Muscle layer of colon (tissue), 2 donors: ENCODE results near the gene FSTL4.

Experiments used
- H3K27ac ChIP-seq: one replicate; pipeline ENCODE4 v1.7.0; 2013; ENCODE audit warnings: low read depth, mild to moderate bottlenecking, low read length, moderate library complexity
- H3K27me3 ChIP-seq, 2 donors: one replicate each; pipeline ENCODE4 v1.7.0; 2013; ENCODE audit warnings: low read length in 2 of 2, mild to moderate bottlenecking in 2 of 2; ENCODE audit not compliant: insufficient read depth in 2 of 2, control insufficient read depth in 1 of 2
- H3K36me3 ChIP-seq: one replicate; pipeline ENCODE4 v1.7.0; 2013; ENCODE audit warnings: mild to moderate bottlenecking, low read length; ENCODE audit not compliant: insufficient read depth
- H3K4me1 ChIP-seq: one replicate; pipeline ENCODE4 v1.7.0; 2013; ENCODE audit warnings: mild to moderate bottlenecking, low read length; ENCODE audit not compliant: insufficient read depth
- H3K4me3 ChIP-seq, 2 donors: one replicate each; pipeline ENCODE4 v1.7.0; 2013; ENCODE audit warnings: low read length in 2 of 2, low read depth in 1 of 2, mild to moderate bottlenecking in 1 of 2, moderate library complexity in 1 of 2
- H3K9ac ChIP-seq: one replicate; pipeline ENCODE4 v1.7.0; 2013; ENCODE audit warnings: low read length
- H3K9me3 ChIP-seq: one replicate; pipeline ENCODE4 v1.7.0; 2013; ENCODE audit warnings: mild to moderate bottlenecking, low read length
- donor health status: abdominal sarcoma.
- donor health status: Adenocarcinoma of cecum.

Gene FSTL4

GRCh38 chr5:133431326-133431865 is 180.9 kb downstream of the FSTL4 start:
- Histone ChIP-seq H3K9me3 (no peaks in the 10 kb centered on the region), H3K27me3 (no peaks in the 10 kb centered on the region), H3K36me3 (no peaks in the 10 kb centered on the region)

GRCh38 chr5:133430095-133430494 is 182.2 kb downstream of the FSTL4 start:
- H3K4me3 ChIP-seq = no peak overlapping the region
- no peak overlapping the region for H3K27ac ChIP-seq
- H3K9me3 ChIP-seq = no peaks in the 10 kb centered on the region
- H3K27me3 ChIP-seq = no peaks in the 10 kb centered on the region
- H3K9ac ChIP-seq = no peak overlapping the region
- H3K4me1 ChIP-seq = no peaks in the 10 kb centered on the region
- no peaks in the 10 kb centered on the region for H3K36me3 ChIP-seq

More at GRCh38 chr5:133431326-133431865, 180.9 kb downstream of the FSTL4 start:
- H3K27ac ChIP-seq = no peak overlapping the region
- H3K4me1 ChIP-seq = no peaks in the 10 kb centered on the region
- H3K9ac ChIP-seq = no peak overlapping the region
- H3K4me3 ChIP-seq = no peak overlapping the region

DNA sequence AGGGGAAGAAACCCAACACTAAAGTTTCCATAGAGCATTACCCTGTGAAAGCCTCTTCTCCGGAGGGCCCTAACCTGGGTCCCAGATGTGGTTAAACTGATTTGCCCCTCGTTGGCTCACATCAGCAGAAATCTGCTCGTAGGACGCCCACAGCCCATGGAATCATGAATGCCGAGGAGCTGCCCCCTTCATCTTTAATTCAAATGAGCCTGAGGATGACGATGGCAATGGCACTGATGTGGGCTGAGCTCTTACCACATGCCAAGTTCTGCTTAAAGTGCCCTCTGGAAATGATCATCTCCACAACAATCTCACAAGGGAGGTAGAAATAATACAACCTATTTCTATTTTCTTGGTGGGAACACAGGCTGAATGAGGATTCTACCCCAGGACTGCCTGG is 183.3 kb downstream of the FSTL4 start:
- Histone ChIP-seq H3K4me3 (no peak overlapping the region), H3K9me3 (no peaks in the 10 kb centered on the region), H3K36me3 (no peaks in the 10 kb centered on the region), H3K4me1 (no peaks in the 10 kb centered on the region), H3K27ac (no peak overlapping the region), H3K27me3 (no peaks in the 10 kb centered on the region), H3K9ac (no peak overlapping the region)

DNA sequence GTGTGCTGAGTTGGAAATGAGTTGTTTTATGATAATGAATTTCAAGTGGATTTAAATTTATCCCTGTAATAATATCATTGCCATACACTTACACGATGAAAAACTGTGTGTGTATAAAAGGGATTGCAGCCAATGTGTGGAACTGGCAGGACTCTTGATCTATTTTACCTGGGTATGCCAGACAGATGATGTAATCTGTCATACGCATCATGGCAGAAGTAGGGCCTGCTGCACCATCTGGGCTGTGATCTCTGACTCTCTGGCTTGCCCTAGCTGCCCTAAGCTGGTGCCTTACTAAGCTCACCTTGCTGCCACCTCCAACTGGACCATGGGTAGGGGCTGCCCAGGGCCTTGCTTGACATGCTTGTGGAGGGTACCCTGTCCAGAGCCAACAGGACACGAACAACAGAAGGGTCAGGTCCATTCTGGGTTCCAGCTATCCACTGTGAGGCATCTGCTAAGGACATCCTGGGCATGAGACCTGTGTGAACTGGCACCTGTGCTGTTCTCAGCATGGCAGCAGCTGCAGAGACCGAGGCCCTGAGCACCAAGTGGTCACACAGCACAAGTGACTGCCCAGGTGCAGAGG is 184.2 kb downstream of the FSTL4 start:
- Histone ChIP-seq H3K4me1 (no peaks in the 10 kb centered on the region), H3K9ac (no peak overlapping the region), H3K27ac (no peak overlapping the region), H3K4me3 (no peak overlapping the region), H3K27me3 (no peaks in the 10 kb centered on the region), H3K36me3 (no peaks in the 10 kb centered on the region), H3K9me3 (no peaks in the 10 kb centered on the region)

GRCh38 chr5:133427121-133427777 is 185.1 kb downstream of the FSTL4 start:
- H3K27ac ChIP-seq = no peak overlapping the region
- H3K4me3 ChIP-seq = no peak overlapping the region
- no peaks in the 10 kb centered on the region for H3K36me3 ChIP-seq
- H3K4me1 ChIP-seq = no peaks in the 10 kb centered on the region
- H3K9me3 ChIP-seq = no peaks in the 10 kb centered on the region
- H3K9ac ChIP-seq = no peak overlapping the region
- no peaks in the 10 kb centered on the region for H3K27me3 ChIP-seq

DNA sequence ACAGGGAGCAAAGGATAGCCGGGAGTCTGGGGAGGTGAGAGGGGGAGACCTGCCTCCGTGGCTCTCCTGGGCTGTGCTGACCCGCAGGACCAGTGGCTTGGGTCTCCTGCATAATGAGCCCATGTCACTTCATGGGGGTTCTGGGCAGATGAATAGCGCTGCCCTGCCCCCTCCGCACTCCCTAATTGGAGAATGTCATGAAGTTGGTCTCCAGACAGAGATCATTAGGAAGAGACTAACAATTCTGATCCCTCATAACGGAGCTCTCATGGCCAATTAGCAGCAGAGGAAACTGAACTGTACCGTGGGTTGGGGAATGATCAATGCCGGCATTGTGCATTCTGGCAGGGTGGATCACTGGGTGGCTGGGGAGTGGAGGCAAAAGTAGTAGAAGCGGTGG is 186.1 kb downstream of the FSTL4 start:
- no peak overlapping the region for H3K4me3 ChIP-seq
- no peaks in the 10 kb centered on the region for H3K36me3 ChIP-seq
- no peak overlapping the region for H3K9ac ChIP-seq
- no peak overlapping the region for H3K27ac ChIP-seq
- no peaks in the 10 kb centered on the region for H3K4me1 ChIP-seq
- no peaks in the 10 kb centered on the region for H3K27me3 ChIP-seq
- H3K9me3 ChIP-seq = no peaks in the 10 kb centered on the region

- Histone ChIP-seq H3K4me1 (no peaks in the 10 kb centered on the region), H3K9ac (no peak overlapping the region)
Measured at GRCh38 chr5:133425764-133426163, 186.6 kb downstream of the FSTL4 start.

DNA sequence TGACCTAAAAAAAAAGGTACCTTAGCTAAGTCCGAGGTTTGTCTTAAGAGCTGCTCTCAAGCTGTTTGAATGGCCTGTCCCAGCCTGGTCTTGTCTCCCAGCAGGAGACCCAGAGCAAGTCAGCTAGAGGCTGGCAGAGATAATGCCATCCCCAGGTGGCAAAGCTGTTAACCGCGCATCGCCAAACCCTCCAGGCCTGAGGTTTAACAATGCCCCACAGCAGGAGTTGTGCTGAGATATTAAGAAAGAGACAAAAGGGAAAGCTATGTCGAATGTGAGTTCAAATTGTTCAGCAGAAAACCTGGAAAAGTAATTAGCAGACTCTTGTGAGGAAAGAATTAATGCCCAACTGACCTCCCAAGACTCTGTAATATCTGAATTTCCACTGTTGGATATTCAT is 187.1 kb downstream of the FSTL4 start:
- no peaks in the 10 kb centered on the region for H3K9me3 ChIP-seq

More at GRCh38 chr5:133425764-133426163, 186.6 kb downstream of the FSTL4 start:
- H3K27ac ChIP-seq = no peak overlapping the region
- no peaks in the 10 kb centered on the region for H3K36me3 ChIP-seq
- no peaks in the 10 kb centered on the region for H3K9me3 ChIP-seq
- H3K4me3 ChIP-seq = no peak overlapping the region
- H3K27me3 ChIP-seq = no peaks in the 10 kb centered on the region

DNA sequence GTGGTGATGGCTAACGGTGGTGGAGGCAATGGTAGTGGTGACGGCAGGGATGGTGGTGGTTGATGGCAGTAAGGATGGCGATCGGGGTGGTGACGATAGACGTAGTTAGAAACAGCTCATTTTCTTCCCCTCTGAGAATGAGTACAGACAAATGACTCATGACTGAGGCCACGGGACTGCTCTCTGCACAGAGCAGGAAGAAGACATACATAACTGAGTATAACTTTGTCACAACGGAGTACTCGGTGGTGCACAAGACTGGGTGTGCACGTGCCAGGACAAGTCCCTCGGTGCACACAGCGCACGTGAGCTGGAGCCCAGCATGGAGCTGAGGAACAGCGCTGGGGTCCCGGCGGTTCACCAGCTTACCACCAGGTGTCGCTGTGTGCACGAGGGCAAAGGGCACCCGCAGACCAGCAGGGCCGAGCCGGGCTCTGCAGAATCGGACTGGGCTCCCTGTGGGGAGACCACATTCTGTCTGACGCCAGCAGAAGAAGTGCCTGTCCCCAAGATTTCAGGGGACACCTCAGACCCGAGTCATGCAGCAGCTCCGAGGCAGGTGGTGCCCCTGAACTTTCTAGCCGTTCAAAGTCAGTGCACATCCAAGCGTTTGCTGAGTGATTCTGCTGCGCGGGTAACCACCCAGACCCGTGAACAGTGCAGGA is 188.6 kb downstream of the FSTL4 start:
- Histone ChIP-seq H3K9me3 (no peaks in the 10 kb centered on the region), H3K4me1 (no peaks in the 10 kb centered on the region), H3K27me3 (no peaks in the 10 kb centered on the region), H3K4me3 (no peak overlapping the region), H3K36me3 (no peaks in the 10 kb centered on the region), H3K27ac (no peak overlapping the region), H3K9ac (no peak overlapping the region)

More for the DNA sequence above, 187.1 kb downstream of the FSTL4 start:
- no peak overlapping the region for H3K27ac ChIP-seq
- H3K4me3 ChIP-seq = no peak overlapping the region
- no peaks in the 10 kb centered on the region for H3K36me3 ChIP-seq
- no peaks in the 10 kb centered on the region for H3K4me1 ChIP-seq
- H3K9ac ChIP-seq = no peak overlapping the region
- H3K27me3 ChIP-seq = no peaks in the 10 kb centered on the region

- no peak overlapping the region for H3K9ac ChIP-seq
- no peaks in the 10 kb centered on the region for H3K27me3 ChIP-seq
- no peak overlapping the region for H3K27ac ChIP-seq
- H3K4me3 ChIP-seq = no peak overlapping the region
- no peaks in the 10 kb centered on the region for H3K36me3 ChIP-seq
- no peaks in the 10 kb centered on the region for H3K4me1 ChIP-seq
- no peaks in the 10 kb centered on the region for H3K9me3 ChIP-seq
Measured at GRCh38 chr5:133423011-133423617, 189.2 kb downstream of the FSTL4 start.

DNA sequence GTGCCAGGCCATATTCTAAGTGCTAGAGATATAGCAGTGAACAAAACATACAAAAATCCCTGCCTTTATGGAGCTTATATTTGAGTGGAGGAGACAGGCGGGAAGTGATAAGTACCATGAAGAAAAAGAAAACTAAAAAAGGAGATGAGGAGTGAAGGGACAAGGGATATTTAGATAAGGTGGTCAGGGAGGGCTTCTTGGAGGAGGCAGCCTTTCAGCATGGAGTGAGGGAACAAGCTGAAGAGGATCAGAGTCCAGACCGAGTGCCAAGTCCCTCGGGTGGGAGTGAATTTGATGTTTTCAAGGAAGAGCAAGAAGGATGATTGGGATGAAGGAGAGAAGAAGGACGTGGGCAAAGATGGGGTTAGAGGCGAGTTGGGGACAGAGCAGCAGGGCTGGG is 190.5 kb downstream of the FSTL4 start:
- H3K4me1 ChIP-seq = no peaks in the 10 kb centered on the region
- H3K36me3 ChIP-seq = no peaks in the 10 kb centered on the region
- no peak overlapping the region for H3K27ac ChIP-seq
- no peak overlapping the region for H3K9ac ChIP-seq
- H3K27me3 ChIP-seq = no peaks in the 10 kb centered on the region
- H3K9me3 ChIP-seq = no peaks in the 10 kb centered on the region
- no peak overlapping the region for H3K4me3 ChIP-seq
